LNCAP (cell line): Measurements from ENCODE around the gene ZFHX3.

ENCODE experiments used
- TF ChIP-seq, protein P1 (sequence below): fragments of 450-650 bp; IDR thresholded peaks from 2 replicates; pipeline ENCODE4 v1.5.1; 2017; ENCODE audit warnings: mild to moderate bottlenecking

The ZFHX3 gene

GRCh38 chr16:73071131-73071940 lies 23.4 kb upstream of the ZFHX3 start:
- TF ChIP-seq, protein P1, sequence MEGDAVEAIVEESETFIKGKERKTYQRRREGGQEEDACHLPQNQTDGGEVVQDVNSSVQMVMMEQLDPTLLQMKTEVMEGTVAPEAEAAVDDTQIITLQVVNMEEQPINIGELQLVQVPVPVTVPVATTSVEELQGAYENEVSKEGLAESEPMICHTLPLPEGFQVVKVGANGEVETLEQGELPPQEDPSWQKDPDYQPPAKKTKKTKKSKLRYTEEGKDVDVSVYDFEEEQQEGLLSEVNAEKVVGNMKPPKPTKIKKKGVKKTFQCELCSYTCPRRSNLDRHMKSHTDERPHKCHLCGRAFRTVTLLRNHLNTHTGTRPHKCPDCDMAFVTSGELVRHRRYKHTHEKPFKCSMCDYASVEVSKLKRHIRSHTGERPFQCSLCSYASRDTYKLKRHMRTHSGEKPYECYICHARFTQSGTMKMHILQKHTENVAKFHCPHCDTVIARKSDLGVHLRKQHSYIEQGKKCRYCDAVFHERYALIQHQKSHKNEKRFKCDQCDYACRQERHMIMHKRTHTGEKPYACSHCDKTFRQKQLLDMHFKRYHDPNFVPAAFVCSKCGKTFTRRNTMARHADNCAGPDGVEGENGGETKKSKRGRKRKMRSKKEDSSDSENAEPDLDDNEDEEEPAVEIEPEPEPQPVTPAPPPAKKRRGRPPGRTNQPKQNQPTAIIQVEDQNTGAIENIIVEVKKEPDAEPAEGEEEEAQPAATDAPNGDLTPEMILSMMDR: no peak

DNA sequence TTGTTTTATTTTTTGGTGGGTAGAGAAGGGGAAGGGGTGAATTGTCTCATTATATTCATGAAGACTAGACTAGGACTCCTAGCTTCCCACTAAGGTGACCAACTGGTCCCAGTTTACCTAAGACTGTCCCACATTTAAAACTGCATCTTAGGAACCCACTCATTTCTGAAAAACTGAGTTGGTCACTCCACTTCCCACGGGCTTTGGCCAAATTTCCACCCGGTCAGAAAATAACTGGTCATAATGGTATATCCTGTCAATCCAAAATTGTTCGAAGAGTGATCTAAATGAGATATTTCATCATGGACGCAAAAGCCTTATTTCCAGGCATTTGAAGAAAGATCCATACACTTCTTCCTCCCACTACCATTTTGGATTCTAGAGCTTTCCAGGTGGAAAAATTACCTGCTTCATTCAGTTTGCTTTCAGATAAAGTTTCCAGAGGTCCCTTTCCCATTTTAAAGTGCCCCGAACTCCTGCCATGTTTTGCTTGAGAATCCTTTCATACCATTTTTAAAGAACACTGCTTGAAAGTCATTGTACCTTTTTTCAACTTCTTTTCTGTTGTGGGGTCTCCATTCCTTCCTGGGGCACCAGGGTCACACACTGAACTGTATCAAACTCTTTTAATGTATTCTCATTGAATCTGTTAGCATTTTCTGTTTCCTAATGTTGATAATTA lies 21.8 kb upstream of the ZFHX3 start:
- TF ChIP-seq, protein P1: no peak

DNA sequence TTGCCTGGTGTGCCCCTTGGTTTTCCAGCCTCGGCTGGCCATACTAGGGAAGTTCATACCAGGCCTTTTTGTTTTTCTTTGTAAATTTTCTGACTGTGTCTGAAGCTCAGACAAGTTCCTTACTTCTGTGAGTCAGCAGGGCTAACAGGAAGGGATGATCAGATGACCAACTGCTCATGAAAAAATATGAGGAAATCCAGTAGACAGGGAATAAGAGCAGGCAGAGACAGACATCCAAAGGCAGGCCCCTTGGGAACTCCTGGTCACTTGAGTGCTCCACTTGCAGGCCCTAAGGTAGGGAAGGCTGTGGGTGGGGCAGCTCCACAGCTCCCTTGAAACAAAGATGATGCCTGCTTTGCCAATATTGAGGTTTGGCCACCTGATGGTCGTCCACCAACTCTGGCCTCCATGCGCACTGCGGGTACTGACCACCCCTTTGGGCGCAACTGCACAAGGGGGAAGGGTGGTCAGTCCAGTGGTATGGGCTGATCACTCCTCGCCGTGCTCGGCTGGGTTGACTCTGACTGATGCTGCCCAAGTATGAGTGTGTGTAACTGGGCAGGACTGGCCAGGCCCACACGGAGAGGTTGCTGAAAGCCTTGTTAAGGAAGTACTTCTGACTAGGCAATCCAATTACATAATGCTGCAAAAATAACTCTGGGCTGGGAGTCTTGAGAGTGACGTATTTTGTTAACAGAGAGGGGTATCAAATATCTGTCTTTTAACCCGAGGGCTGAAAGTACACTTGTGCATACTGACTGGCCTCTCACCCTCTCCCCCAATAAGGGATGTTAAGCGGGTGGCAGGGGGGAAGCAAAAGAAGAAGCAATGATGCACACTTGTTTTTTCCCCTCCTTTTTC lies 20.8 kb upstream of the ZFHX3 start:
- TF ChIP-seq, protein P1: no peak

DNA sequence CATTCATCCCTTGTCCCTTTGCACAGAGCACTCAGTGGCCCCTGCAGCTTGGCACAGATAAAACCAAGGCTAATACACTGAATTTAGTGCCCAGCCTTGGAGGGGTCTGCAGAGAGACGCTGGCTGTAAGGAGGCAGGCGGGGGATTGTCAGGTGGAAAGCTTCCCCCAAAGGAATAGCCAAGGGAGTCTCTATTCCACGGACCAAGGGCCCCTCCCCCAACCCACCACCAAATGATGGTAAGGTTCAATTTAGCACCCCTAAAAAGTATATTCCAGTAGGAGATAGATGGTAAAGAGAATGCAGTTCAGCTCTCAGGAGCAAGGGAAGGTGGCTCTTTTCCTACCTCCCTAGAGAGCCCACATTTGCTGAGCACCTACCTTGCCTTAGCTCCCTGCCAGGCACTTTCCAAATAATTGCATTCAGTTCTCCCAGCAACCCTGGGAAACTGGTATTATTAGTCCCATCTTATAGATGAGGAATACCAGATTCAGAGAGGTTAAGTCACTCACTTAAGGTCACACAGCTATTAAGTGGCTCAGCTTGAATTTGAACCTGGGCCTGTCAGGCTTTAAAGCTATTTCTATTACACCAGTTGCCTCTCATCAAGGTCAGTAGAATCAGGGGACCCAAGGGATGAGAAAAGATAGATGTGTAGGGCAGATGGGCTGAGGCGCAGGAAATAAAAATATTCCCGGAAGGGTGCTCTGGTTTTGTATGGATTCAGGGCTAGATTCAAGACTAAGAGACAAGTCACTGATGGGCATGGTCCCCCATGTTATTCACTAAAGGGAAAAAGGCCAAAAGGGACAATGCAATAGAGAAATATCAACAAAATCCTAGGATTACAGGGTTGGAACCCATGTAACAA lies 20.0 kb upstream of the ZFHX3 start:
- TF ChIP-seq, protein P1: no peak

DNA sequence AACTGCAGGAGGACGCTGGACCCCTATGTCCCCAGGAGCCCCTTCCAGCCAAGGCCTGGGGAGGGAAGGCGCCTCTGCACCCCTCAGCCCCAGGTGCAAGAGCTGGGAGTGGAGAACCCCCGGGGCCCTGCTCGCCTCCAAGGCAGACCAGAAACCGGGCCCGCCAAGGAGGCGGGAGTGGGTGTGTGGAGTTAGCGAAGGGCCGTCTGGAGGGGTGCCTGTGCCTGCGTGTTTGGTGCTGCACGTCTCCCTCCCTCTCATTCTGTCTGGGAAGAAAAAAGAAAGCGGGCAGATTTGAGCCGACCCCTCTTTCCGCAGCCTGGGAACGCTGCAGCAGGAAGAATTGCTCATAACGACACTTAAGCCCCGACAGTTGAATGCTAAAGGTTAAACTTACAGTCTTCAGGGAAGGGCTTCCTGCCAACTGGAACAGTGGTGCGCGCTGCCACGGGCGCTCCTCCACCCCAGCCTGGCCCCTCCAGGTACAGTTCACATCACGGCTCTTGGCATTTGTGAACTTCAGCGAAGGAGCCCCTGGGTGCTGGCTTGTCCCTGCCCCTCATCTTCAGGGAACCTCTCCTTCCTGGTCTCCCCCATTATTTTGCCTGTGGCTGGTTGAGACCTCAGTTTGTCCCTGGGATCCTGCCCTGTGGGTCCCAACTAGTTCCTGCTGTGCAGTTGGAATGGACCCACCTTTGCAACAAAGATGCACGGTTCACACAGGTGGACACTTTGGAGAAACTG lies 19.2 kb upstream of the ZFHX3 start:
- TF ChIP-seq, protein P1: no peak

GRCh38 chr16:73066331-73066926 lies 18.5 kb upstream of the ZFHX3 start:
- TF ChIP-seq, protein P1: no peak
